ENCODE measurements around the gene KLHL2.

The KLHL2 gene

GRCh38 chr4:165331823-165332222, 124.5 kb downstream of the KLHL2 start:
- no peak for TF ChIP-seq GATA3 (IDR thresholded peaks at IDR 0.05; ENCODE audit: low read depth, low read length)
- no peak for TF ChIP-seq GATA2 (IDR thresholded peaks at IDR 0.05; ENCODE audit: low read depth, low read length)

GRCh38 chr4:165332502-165332901, 125.1 kb downstream of the KLHL2 start:
- no peak for TF ChIP-seq GATA2 (IDR thresholded peaks at IDR 0.05; ENCODE audit: low read depth, low read length)
- no peak for TF ChIP-seq GATA3 (IDR thresholded peaks at IDR 0.05; ENCODE audit: low read depth, low read length)

- TF ChIP-seq GATA3 (IDR thresholded peaks at IDR 0.05; ENCODE audit: low read depth, low read length), result no peak
- no peak for TF ChIP-seq GATA2 (IDR thresholded peaks at IDR 0.05; ENCODE audit: low read depth, low read length)
These were observed 127.9 kb downstream of the KLHL2 start for GRCh38 chr4:165335163-165335703.

- TF ChIP-seq GATA2 (IDR thresholded peaks at IDR 0.05; ENCODE audit: low read depth, low read length), result no peak
These were observed 129.4 kb downstream of the KLHL2 start for GRCh38 chr4:165336743-165337142.

- TF ChIP-seq GATA3 (IDR thresholded peaks at IDR 0.05; ENCODE audit: low read depth, low read length) (no peak), GATA2 (IDR thresholded peaks at IDR 0.05; ENCODE audit: low read depth, low read length) (no peak)
These were observed 136.2 kb downstream of the KLHL2 start for GRCh38 chr4:165343353-165344191.

GRCh38 chr4:165345666-165346417, 138.5 kb downstream of the KLHL2 start:
- TF ChIP-seq GATA2 (IDR thresholded peaks at IDR 0.05; ENCODE audit: low read depth, low read length), result no peak
- TF ChIP-seq GATA3 (IDR thresholded peaks at IDR 0.05; ENCODE audit: low read depth, low read length), result no peak

GRCh38 chr4:165347647-165348569, 140.5 kb downstream of the KLHL2 start:
- no peak for TF ChIP-seq GATA3 (IDR thresholded peaks at IDR 0.05; ENCODE audit: low read depth, low read length)
- TF ChIP-seq GATA2 (IDR thresholded peaks at IDR 0.05; ENCODE audit: low read depth, low read length), result no peak

GRCh38 chr4:165351359-165352130, 144.2 kb downstream of the KLHL2 start:
- no peak for TF ChIP-seq GATA2 (IDR thresholded peaks at IDR 0.05; ENCODE audit: low read depth, low read length)
- no peak for TF ChIP-seq GATA3 (IDR thresholded peaks at IDR 0.05; ENCODE audit: low read depth, low read length)

GRCh38 chr4:165355900-165356300, 148.5 kb downstream of the KLHL2 start:
- TF ChIP-seq GATA3 (IDR thresholded peaks at IDR 0.05; ENCODE audit: low read depth, low read length) (no peak), GATA2 (IDR thresholded peaks at IDR 0.05; ENCODE audit: low read depth, low read length) (no peak)

- no peak for TF ChIP-seq GATA3 (IDR thresholded peaks at IDR 0.05; ENCODE audit: low read depth, low read length)
- no peak for TF ChIP-seq GATA2 (IDR thresholded peaks at IDR 0.05; ENCODE audit: low read depth, low read length)
These were observed 152.1 kb downstream of the KLHL2 start for GRCh38 chr4:165359506-165359905.

GRCh38 chr4:165360041-165360695, 152.8 kb downstream of the KLHL2 start:
- TF ChIP-seq GATA3 (IDR thresholded peaks at IDR 0.05; ENCODE audit: low read depth, low read length) (no peak), GATA2 (IDR thresholded peaks at IDR 0.05; ENCODE audit: low read depth, low read length) (no peak)

- no peak for TF ChIP-seq GATA2 (IDR thresholded peaks at IDR 0.05; ENCODE audit: low read depth, low read length)
- no peak for TF ChIP-seq GATA3 (IDR thresholded peaks at IDR 0.05; ENCODE audit: low read depth, low read length)
These were observed 153.8 kb downstream of the KLHL2 start for GRCh38 chr4:165360985-165361670.
